ENCODE results near the gene HSPB9.

- TF ChIP-seq CTCF (conservative IDR thresholded peaks at IDR 0.05 in 1 of 2, IDR thresholded peaks at IDR 0.05 in 1 of 2; ENCODE audit: extremely low read depth in 1 of 2, insufficient read depth in 1 of 2, low read depth in 1 of 2, low read length in 2 of 2) (no peak), EZH2 (IDR thresholded peaks at IDR 0.05; ENCODE audit: borderline replicate concordance, low read length) (no peak)
Observed at GRCh38 chr17:42106009-42106408, 16.6 kb upstream of the HSPB9 start.

Measured in mammary epithelial cell (primary cell).